Keratinocyte (primary cell): ENCODE results near the gene ACOT7.

Source experiments
- EZH2 ChIP-seq: IDR thresholded peaks from one replicate; pipeline ENCODE4 v1.6.1; 2012; ENCODE audit warnings: inconsistent platforms, mild to moderate bottlenecking, low read length, moderate library complexity
- TF ChIP-seq, protein P1 (sequence below), 3 experiments: IDR thresholded peaks in 1 of 3; conservative IDR thresholded peaks in 1 of 3; optimal IDR thresholded peaks in 1 of 3; 2 replicates in 2 of 3; 3 replicates in 1 of 3; pipeline versions ENCODE3 to v1.5.1; 2011; ENCODE audit warnings: low read length in 3 of 3, mild to moderate bottlenecking in 3 of 3, moderate library complexity in 2 of 3, control low read depth in 1 of 3, inconsistent platforms in 1 of 3; ENCODE audit not compliant: insufficient read depth in 2 of 3; ENCODE audit errors: extremely low read depth in 1 of 3

DNA sequence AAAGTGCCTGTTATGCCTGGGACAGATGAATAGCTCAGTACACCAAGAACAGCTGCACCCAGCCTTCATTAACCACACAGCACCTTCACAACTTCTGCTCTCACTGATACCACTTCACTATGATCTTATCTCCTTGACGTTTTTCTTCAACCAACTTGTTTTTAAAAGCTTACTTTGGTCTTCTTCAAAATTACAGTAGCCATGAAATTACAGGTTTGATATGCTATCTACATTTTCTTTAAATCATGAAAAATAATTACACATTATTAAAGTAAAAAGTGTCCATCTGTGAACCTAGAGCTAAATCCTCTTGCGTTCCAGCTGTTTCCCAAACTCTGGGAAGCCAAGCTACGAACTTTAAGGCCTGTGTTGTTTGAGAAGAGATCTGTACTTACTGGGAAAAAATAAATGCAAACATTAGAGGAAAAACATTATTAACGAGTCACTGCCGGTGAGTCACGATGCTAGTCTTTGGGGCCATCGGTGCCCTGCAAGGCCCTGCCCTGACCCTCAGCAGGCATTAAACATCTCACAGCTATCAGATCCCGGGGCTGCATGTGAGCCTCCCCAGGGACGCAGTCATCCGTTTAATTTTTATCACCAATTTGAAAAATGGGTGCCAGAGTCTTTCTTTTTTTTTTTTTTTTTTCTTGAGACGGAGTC is 76.3 kb downstream of the ACOT7 start:
- TF ChIP-seq, protein P1, sequence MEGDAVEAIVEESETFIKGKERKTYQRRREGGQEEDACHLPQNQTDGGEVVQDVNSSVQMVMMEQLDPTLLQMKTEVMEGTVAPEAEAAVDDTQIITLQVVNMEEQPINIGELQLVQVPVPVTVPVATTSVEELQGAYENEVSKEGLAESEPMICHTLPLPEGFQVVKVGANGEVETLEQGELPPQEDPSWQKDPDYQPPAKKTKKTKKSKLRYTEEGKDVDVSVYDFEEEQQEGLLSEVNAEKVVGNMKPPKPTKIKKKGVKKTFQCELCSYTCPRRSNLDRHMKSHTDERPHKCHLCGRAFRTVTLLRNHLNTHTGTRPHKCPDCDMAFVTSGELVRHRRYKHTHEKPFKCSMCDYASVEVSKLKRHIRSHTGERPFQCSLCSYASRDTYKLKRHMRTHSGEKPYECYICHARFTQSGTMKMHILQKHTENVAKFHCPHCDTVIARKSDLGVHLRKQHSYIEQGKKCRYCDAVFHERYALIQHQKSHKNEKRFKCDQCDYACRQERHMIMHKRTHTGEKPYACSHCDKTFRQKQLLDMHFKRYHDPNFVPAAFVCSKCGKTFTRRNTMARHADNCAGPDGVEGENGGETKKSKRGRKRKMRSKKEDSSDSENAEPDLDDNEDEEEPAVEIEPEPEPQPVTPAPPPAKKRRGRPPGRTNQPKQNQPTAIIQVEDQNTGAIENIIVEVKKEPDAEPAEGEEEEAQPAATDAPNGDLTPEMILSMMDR (optimal IDR thresholded peaks at IDR 0.05 in 1 of 3, IDR thresholded peaks at IDR 0.05 in 1 of 3, conservative IDR thresholded peaks at IDR 0.05 in 1 of 3; ENCODE audit: extremely low read depth in 1 of 3, insufficient read depth in 2 of 3, low read length in 3 of 3), result no peak
- no peak for TF ChIP-seq EZH2
